Smooth muscle cell (in vitro differentiated cells): ENCODE data around the gene MRGPRG. TPM values are rescaled to one million over a fixed set of nuclear protein-coding genes. Genes with fewer than 3 reads are reported as not detected.

Experiments
- DNase-seq: peaks from one replicate; lab custom pipeline; 2025; ENCODE audit not compliant: unreplicated experiment; lab: John Stamatoyannopoulos, UW
- H2AFZ ChIP-seq: fragments of 200-600 bp; sonication (generic); 2 replicates; pipeline ENCODE4 v1.6.0; 2016; ENCODE audit warnings: antibody characterized with exemption, low read depth, mild to moderate bottlenecking
- H3F3A ChIP-seq: fragments of 200-600 bp; sonication (generic); 2 replicates; pipeline ENCODE4 v1.6.0; 2017; ENCODE audit warnings: antibody characterized with exemption, low read depth
- H3K27ac ChIP-seq: fragments of 200-600 bp; sonication (generic); 2 replicates; pipeline ENCODE4 v1.5.1; 2016; ENCODE audit warnings: low read depth, mild to moderate bottlenecking
- H3K27me3 ChIP-seq: fragments of 200-600 bp; sonication (generic); 2 replicates; pipeline ENCODE4 v1.6.1; 2016; ENCODE audit warnings: low read depth, mild to moderate bottlenecking
- H3K36me3 ChIP-seq: fragments of 200-600 bp; sonication (generic); 2 replicates; pipeline ENCODE4 v1.5.1; 2016; ENCODE audit warnings: low read depth
- H3K4me1 ChIP-seq: fragments of 200-600 bp; sonication (generic); 2 replicates; pipeline ENCODE4 v1.5.1; 2016; ENCODE audit warnings: low read depth
- H3K4me2 ChIP-seq: fragments of 200-600 bp; sonication (generic); 2 replicates; pipeline ENCODE4 v1.6.0; 2016; ENCODE audit warnings: mild to moderate bottlenecking
- H3K4me3 ChIP-seq: fragments of 200-600 bp; sonication (generic); 2 replicates; pipeline ENCODE4 v1.5.1; 2016; ENCODE audit warnings: mild to moderate bottlenecking
- H3K79me2 ChIP-seq: fragments of 200-600 bp; sonication (generic); 2 replicates; pipeline ENCODE4 v1.6.0; 2016; ENCODE audit warnings: low read depth, mild to moderate bottlenecking
- H3K9ac ChIP-seq: fragments of 200-600 bp; sonication (generic); 2 replicates; pipeline ENCODE4 v1.6.0; 2016; ENCODE audit warnings: low read depth
- H3K9me3 ChIP-seq: fragments of 200-600 bp; sonication (generic); replicated peaks from 2 replicates; pipeline ENCODE4 v1.5.1; 2016; ENCODE audit warnings: low read depth
- H4K20me1 ChIP-seq: fragments of 200-600 bp; sonication (generic); 2 replicates; pipeline ENCODE4 v1.6.0; 2016; ENCODE audit warnings: low read depth
- WGBS: methylation state at CpG from one replicate; pipeline ENCODE4 v1.1.7; 2016; ENCODE audit warnings: low lambda C conversion rate; 5-methylcytosine and 5-hydroxymethylcytosine counted together
- polyA plus RNA-seq: library from polyadenylated mRNA; unstranded; fragments of >200 nt; fragmentation: Nextera tagmentation; extraction: Ambion mirVana; gene quantifications from 2 replicates; pipeline ENCODE4 v1.2.1, GENCODE V29; 2016
- total RNA-seq: library from RNA; depleted of rRNA; stranded (reverse); fragments of >200 nt; gene quantifications from 2 replicates; pipeline ENCODE4 v1.2.3, GENCODE V29; 2014
- TF ChIP-seq, protein P1 (sequence below): fragments of 200-600 bp; sonication (generic); IDR thresholded peaks from 2 replicates; pipeline ENCODE4 v1.5.1; 2017; ENCODE audit warnings: borderline replicate concordance, mild to moderate bottlenecking, antibody characterized with exemption; ENCODE audit not compliant: insufficient read depth, poor library complexity, severe bottlenecking

The MRGPRG gene
- total and polyA plus RNA-seq, 2 experiments from 2014 or later, result not detected

GRCh38 chr11:3206922-3207204 is 11.8 kb downstream of the MRGPRG start:
- WGBS, result 100% methylated on average over 1 of the region's 1 CpG
- H3K79me2 ChIP-seq, result no peaks in the 10 kb centered on the region
- H3K9me3 ChIP-seq, result no peaks in the 10 kb centered on the region
- no peak for DNase-seq
- H3K4me2 ChIP-seq, result no peak overlapping the region
- TF ChIP-seq, protein P1, sequence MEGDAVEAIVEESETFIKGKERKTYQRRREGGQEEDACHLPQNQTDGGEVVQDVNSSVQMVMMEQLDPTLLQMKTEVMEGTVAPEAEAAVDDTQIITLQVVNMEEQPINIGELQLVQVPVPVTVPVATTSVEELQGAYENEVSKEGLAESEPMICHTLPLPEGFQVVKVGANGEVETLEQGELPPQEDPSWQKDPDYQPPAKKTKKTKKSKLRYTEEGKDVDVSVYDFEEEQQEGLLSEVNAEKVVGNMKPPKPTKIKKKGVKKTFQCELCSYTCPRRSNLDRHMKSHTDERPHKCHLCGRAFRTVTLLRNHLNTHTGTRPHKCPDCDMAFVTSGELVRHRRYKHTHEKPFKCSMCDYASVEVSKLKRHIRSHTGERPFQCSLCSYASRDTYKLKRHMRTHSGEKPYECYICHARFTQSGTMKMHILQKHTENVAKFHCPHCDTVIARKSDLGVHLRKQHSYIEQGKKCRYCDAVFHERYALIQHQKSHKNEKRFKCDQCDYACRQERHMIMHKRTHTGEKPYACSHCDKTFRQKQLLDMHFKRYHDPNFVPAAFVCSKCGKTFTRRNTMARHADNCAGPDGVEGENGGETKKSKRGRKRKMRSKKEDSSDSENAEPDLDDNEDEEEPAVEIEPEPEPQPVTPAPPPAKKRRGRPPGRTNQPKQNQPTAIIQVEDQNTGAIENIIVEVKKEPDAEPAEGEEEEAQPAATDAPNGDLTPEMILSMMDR, result no peak
- no peaks in the 10 kb centered on the region for H3F3A ChIP-seq
- no peak overlapping the region for H2AFZ ChIP-seq
- H3K4me3 ChIP-seq, result no peak overlapping the region
- no peaks in the 10 kb centered on the region for H3K36me3 ChIP-seq
- H3K4me1 ChIP-seq, result peaks cover 10% of the 10 kb centered on the region
- no peaks in the 10 kb centered on the region for H4K20me1 ChIP-seq
- peaks cover 41% of the 10 kb centered on the region for H3K27me3 ChIP-seq
- no peak overlapping the region for H3K27ac ChIP-seq
- no peak overlapping the region for H3K9ac ChIP-seq

- DNase-seq, result no peak
- H3K4me3 ChIP-seq, result no peak overlapping the region
- H4K20me1 ChIP-seq, result no peaks in the 10 kb centered on the region
- H3K4me2 ChIP-seq, result no peak overlapping the region
- TF ChIP-seq, protein P1, result no peak
- no peaks in the 10 kb centered on the region for H3F3A ChIP-seq
- H3K36me3 ChIP-seq, result no peaks in the 10 kb centered on the region
- H3K27me3 ChIP-seq, result peaks cover 46% of the 10 kb centered on the region
- no peaks in the 10 kb centered on the region for H3K79me2 ChIP-seq
- no peak overlapping the region for H3K27ac ChIP-seq
- no peak overlapping the region for H2AFZ ChIP-seq
- H3K4me1 ChIP-seq, result peaks cover 10% of the 10 kb centered on the region
- no peak overlapping the region for H3K9ac ChIP-seq
- H3K9me3 ChIP-seq, result no peaks in the 10 kb centered on the region
- 88% methylated on average over 8 of the region's 8 CpGs for WGBS
These were observed 12.3 kb downstream of the MRGPRG start for GRCh38 chr11:3206156-3206921.

- Histone ChIP-seq H3K79me2 (no peaks in the 10 kb centered on the region), H2AFZ (no peak overlapping the region), H3K4me2 (no peak overlapping the region), H3K27me3 (peaks cover 54% of the 10 kb centered on the region), H4K20me1 (no peaks in the 10 kb centered on the region), H3F3A (no peaks in the 10 kb centered on the region), H3K4me3 (no peak overlapping the region), H3K27ac (no peak overlapping the region), H3K36me3 (no peaks in the 10 kb centered on the region), H3K4me1 (peaks cover 10% of the 10 kb centered on the region), H3K9me3 (no peaks in the 10 kb centered on the region), H3K9ac (no peak overlapping the region)
- TF ChIP-seq, protein P1, result no peak
- DNase-seq, result no peak
- 71% methylated on average over 14 of the region's 16 CpGs for WGBS
These were observed 13.1 kb downstream of the MRGPRG start for GRCh38 chr11:3205261-3206155.
